HEK293 (cell line): ENCODE data around the gene XYLB.

Experiments used
- CTCF ChIA-PET: fragments of 350-600 bp; formaldehyde crosslinking; extraction: SDS; loops from one replicate; lab custom pipeline; 2021; ENCODE audit warnings: antibody characterized with exemption; lab: Yijun Ruan, JAX
- POLR2A ChIA-PET: fragments of 300-600 bp; formaldehyde crosslinking; extraction: SDS; loops from one replicate; lab custom pipeline; 2020; ENCODE audit warnings: antibody characterized with exemption, inconsistent platforms; lab: Yijun Ruan, JAX
- H3K27ac ChIP-seq: fragments of 200-500 bp; sonication (Bioruptor generic); 2 replicates; pipeline ENCODE4 v1.5.1; 2014; ENCODE audit warnings: low read depth, low read length, control low read depth, inconsistent platforms; ENCODE audit errors: extremely low read depth
- H3K36me3 ChIP-seq, 2 experiments: fragments of 200-500 bp in 1 of 2; sonication (Bioruptor generic) in 1 of 2; 1 replicate in 1 of 2; 2 replicates in 1 of 2; pipeline ENCODE4 v1.5.1; 2014 to 2017; ENCODE audit warnings: inconsistent platforms in 2 of 2, low read length in 2 of 2; ENCODE audit not compliant: control insufficient read depth in 2 of 2, insufficient read depth in 1 of 2
- H3K4me1 ChIP-seq: fragments of 200-500 bp; sonication (Bioruptor generic); 2 replicates; pipeline ENCODE4 v1.5.1; 2014; ENCODE audit warnings: mild to moderate bottlenecking, low read length, inconsistent platforms; ENCODE audit not compliant: control insufficient read depth, insufficient read depth
- H3K4me3 ChIP-seq: 2 replicates; pipeline ENCODE4 v1.5.1; 2011; ENCODE audit warnings: low read depth, mild to moderate bottlenecking, control low read depth, low read length, moderate library complexity
- H3K9me3 ChIP-seq: fragments of 200-500 bp; sonication (Bioruptor generic); 2 replicates; pipeline ENCODE4 v1.5.1; 2014; ENCODE audit warnings: low read depth, low read length, inconsistent platforms; ENCODE audit not compliant: control insufficient read depth, insufficient read depth
- MYNN ChIP-seq: fragments of 450-650 bp; formaldehyde crosslinking; IDR thresholded peaks from 2 replicates; pipeline ENCODE4 v1.5.1; 2016; ENCODE audit warnings: missing biosample characterization, missing genetic modification characterization, borderline replicate concordance
- REPIN1 ChIP-seq: fragments of 450-650 bp; formaldehyde crosslinking; IDR thresholded peaks from 2 replicates; pipeline ENCODE4 v1.5.1; 2017; ENCODE audit warnings: missing biosample characterization, missing genetic modification characterization, low read depth
- SALL2 ChIP-seq: fragments of 450-650 bp; formaldehyde crosslinking; IDR thresholded peaks from 2 replicates; pipeline ENCODE4 v1.5.0; 2017; ENCODE audit warnings: missing biosample characterization, mild to moderate bottlenecking, missing genetic modification characterization, borderline replicate concordance
- YY1 ChIP-seq: fragments of 450-650 bp; formaldehyde crosslinking; IDR thresholded peaks from 2 replicates; pipeline ENCODE4 v1.5.1; 2018; ENCODE audit warnings: missing biosample characterization, missing genetic modification characterization
- ZBTB11 ChIP-seq: fragments of 450-650 bp; formaldehyde crosslinking; conservative IDR thresholded peaks from 2 replicates; pipeline ENCODE4 v1.5.1; 2016; ENCODE audit warnings: low read depth, missing biosample characterization, missing genetic modification characterization
- ZBTB6 ChIP-seq: fragments of 450-650 bp; formaldehyde crosslinking; IDR thresholded peaks from 2 replicates; pipeline ENCODE4 v1.5.1; 2017; ENCODE audit warnings: missing biosample characterization, missing genetic modification characterization
- ZNF133 ChIP-seq: fragments of 450-650 bp; formaldehyde crosslinking; IDR thresholded peaks from 2 replicates; pipeline ENCODE4 v1.5.1; 2016; ENCODE audit warnings: missing biosample characterization, missing genetic modification characterization
- ZNF23 ChIP-seq: fragments of 450-650 bp; formaldehyde crosslinking; IDR thresholded peaks from 2 replicates; pipeline ENCODE4 v1.5.1; 2016; ENCODE audit warnings: missing biosample characterization, missing genetic modification characterization, borderline replicate concordance
- ZNF366 ChIP-seq: fragments of 450-650 bp; formaldehyde crosslinking; conservative IDR thresholded peaks from 2 replicates; pipeline ENCODE4 v1.5.1; 2016; ENCODE audit warnings: missing biosample characterization, missing genetic modification characterization
- ZNF394 ChIP-seq: fragments of 450-650 bp; formaldehyde crosslinking; IDR thresholded peaks from 2 replicates; pipeline ENCODE4 v1.5.1; 2016; ENCODE audit warnings: missing biosample characterization, missing genetic modification characterization, mild to moderate bottlenecking, moderate library complexity, borderline replicate concordance
- ZNF48 ChIP-seq: fragments of 450-650 bp; formaldehyde crosslinking; IDR thresholded peaks from 2 replicates; pipeline ENCODE4 v1.5.1; 2016; ENCODE audit warnings: missing biosample characterization, missing genetic modification characterization
- ZNF510 ChIP-seq: fragments of 450-650 bp; formaldehyde crosslinking; IDR thresholded peaks from 2 replicates; pipeline ENCODE4 v1.5.1; 2018; ENCODE audit warnings: mild to moderate bottlenecking, missing genetic modification characterization, missing biosample characterization; ENCODE audit not compliant: insufficient replicate concordance
- ZNF521 ChIP-seq: fragments of 450-650 bp; formaldehyde crosslinking; IDR thresholded peaks from 2 replicates; pipeline ENCODE4 v1.5.1; 2017; ENCODE audit warnings: missing biosample characterization, mild to moderate bottlenecking, missing genetic modification characterization
- ZNF530 ChIP-seq: fragments of 450-650 bp; formaldehyde crosslinking; IDR thresholded peaks from 2 replicates; pipeline ENCODE4 v1.5.1; 2016; ENCODE audit warnings: low read depth, missing biosample characterization, missing genetic modification characterization
- ZNF580 ChIP-seq: fragments of 450-650 bp; formaldehyde crosslinking; IDR thresholded peaks from 2 replicates; pipeline ENCODE4 v1.5.1; 2016; ENCODE audit warnings: missing biosample characterization, missing genetic modification characterization
- ZNF585B ChIP-seq: fragments of 450-650 bp; formaldehyde crosslinking; IDR thresholded peaks from 2 replicates; pipeline ENCODE4 v1.5.1; 2016; ENCODE audit warnings: missing biosample characterization, missing genetic modification characterization
- ZNF658 ChIP-seq: fragments of 450-650 bp; formaldehyde crosslinking; IDR thresholded peaks from 2 replicates; pipeline ENCODE4; 2016; ENCODE audit warnings: missing biosample characterization, missing genetic modification characterization
- ZNF660 ChIP-seq: fragments of 450-650 bp; IDR thresholded peaks from 2 replicates; pipeline ENCODE4 v1.5.1; 2018; ENCODE audit warnings: missing biosample characterization, mild to moderate bottlenecking, missing genetic modification characterization
- ZNF677 ChIP-seq: fragments of 450-650 bp; IDR thresholded peaks from 2 replicates; pipeline ENCODE4 v1.5.0; 2018; ENCODE audit warnings: missing biosample characterization, mild to moderate bottlenecking, missing genetic modification characterization, moderate library complexity
- ZNF768 ChIP-seq: fragments of 450-650 bp; formaldehyde crosslinking; IDR thresholded peaks from 2 replicates; pipeline ENCODE4 v1.5.1; 2018; ENCODE audit warnings: missing biosample characterization, mild to moderate bottlenecking, missing genetic modification characterization
- ZNF785 ChIP-seq: fragments of 450-650 bp; formaldehyde crosslinking; IDR thresholded peaks from 2 replicates; pipeline ENCODE4 v1.5.1; 2016; ENCODE audit warnings: missing biosample characterization, missing genetic modification characterization
- ZSCAN4 ChIP-seq: fragments of 450-650 bp; formaldehyde crosslinking; IDR thresholded peaks from 2 replicates; pipeline ENCODE4 v1.5.1; 2017; ENCODE audit warnings: missing biosample characterization, missing genetic modification characterization

The XYLB gene

GRCh38 chr3:38369186-38369585 is 22.6 kb downstream of the XYLB start:
- CTCF ChIA-PET: interaction anchor here (0.6 to 1.0 kb wide), 3 partner anchors 18 to 139 kb away, joined by 3 to 4 read pairs (median 4); no protein-coding TSS in a partner anchor
- TF ChIP-seq ZNF23: no peak
- no peak for TF ChIP-seq ZNF658 (tag by site-specific recombination)
- Histone ChIP-seq H3K27ac (no peak overlapping the region), H3K4me3 (no peak overlapping the region), H3K9me3 (no peaks in the 10 kb centered on the region), H3K36me3 (peaks cover 0 to 95% of the 10 kb centered on the region in 2 experiments; a peak in 1 of 3 replicates), H3K4me1 (no peaks in the 10 kb centered on the region)
- POLR2A ChIA-PET: no interaction called here

- Histone ChIP-seq H3K4me1 (no peaks in the 10 kb centered on the region), H3K9me3 (no peaks in the 10 kb centered on the region), H3K27ac (no peak overlapping the region), H3K4me3 (no peak overlapping the region), H3K36me3 (peaks cover 0 to 95% of the 10 kb centered on the region in 2 experiments; a peak in 1 of 3 replicates)
- POLR2A ChIA-PET: no interaction called here
- CTCF ChIA-PET: no interaction called here
- TF ChIP-seq ZNF785 (no peak), ZSCAN4 (tag by site-specific recombination) (peak; percentile 61)
Measured at GRCh38 chr3:38370149-38370548, 23.6 kb downstream of the XYLB start.

- ChIA-PET CTCF (no interaction called here), POLR2A (no interaction called here)
- Histone ChIP-seq H3K4me1 (no peaks in the 10 kb centered on the region), H3K27ac (no peak overlapping the region), H3K36me3 (peaks cover 0 to 95% of the 10 kb centered on the region in 2 experiments; a peak in 1 of 3 replicates), H3K4me3 (no peak overlapping the region), H3K9me3 (no peaks in the 10 kb centered on the region)
- TF ChIP-seq ZNF585B: no peak
- TF ChIP-seq ZNF366 (tag by site-specific recombination): no peak
- TF ChIP-seq SALL2 (tag by site-specific recombination): no peak
- TF ChIP-seq ZNF521: no peak
- TF ChIP-seq ZNF48 (tag by site-specific recombination): no peak
- no peak for TF ChIP-seq ZBTB11 (tag by site-specific recombination)
- no peak for TF ChIP-seq ZNF510 (tag by site-specific recombination)
- no peak for TF ChIP-seq ZBTB6 (tag by site-specific recombination)
- no peak for TF ChIP-seq REPIN1
- TF ChIP-seq MYNN: no peak
- TF ChIP-seq ZNF660 (tag by site-specific recombination): no peak
- no peak for TF ChIP-seq ZNF677 (tag by site-specific recombination)
- TF ChIP-seq ZNF768 (tag by site-specific recombination): no peak
- TF ChIP-seq YY1 (tag by site-specific recombination): no peak
- no peak for TF ChIP-seq ZNF530 (tag by site-specific recombination)
- TF ChIP-seq ZNF23: no peak
- TF ChIP-seq ZNF580 (tag by site-specific recombination): no peak
- TF ChIP-seq ZNF133 (tag by site-specific recombination): no peak
- TF ChIP-seq ZNF394 (tag by site-specific recombination): no peak
Measured at GRCh38 chr3:38370861-38371260, 24.3 kb downstream of the XYLB start.
